ENCODE results near the gene SLC9A8. TPM values are rescaled to one million over a fixed set of nuclear protein-coding genes. Genes with fewer than 3 reads are reported as not detected.
"Not testable (repeated sequence)": the region's sequence is repeated elsewhere in the genome, so short reads cannot be mapped to it uniquely, and the experiment has no call there.

The SLC9A8 gene
- total RNA-seq, 2 donors from 2014 or later, result 10.7 to 16.2 TPM

GRCh38 chr20:49853640-49854039, 41.0 kb downstream of the SLC9A8 start:
- DNase-seq (ENCODE audit: low spot score in 2 of 2), result no peak
- ATAC-seq, result no peak
- H3K27ac Mint-ChIP-seq, result peak overlapping the region in 1 of 2 donors; percentile 29
- H3K36me3 Mint-ChIP-seq, result peaks cover 11 to 13% of the 10 kb centered on the region in 2 donors
- H3K9me3 Mint-ChIP-seq, result no peaks in the 10 kb centered on the region

DNA sequence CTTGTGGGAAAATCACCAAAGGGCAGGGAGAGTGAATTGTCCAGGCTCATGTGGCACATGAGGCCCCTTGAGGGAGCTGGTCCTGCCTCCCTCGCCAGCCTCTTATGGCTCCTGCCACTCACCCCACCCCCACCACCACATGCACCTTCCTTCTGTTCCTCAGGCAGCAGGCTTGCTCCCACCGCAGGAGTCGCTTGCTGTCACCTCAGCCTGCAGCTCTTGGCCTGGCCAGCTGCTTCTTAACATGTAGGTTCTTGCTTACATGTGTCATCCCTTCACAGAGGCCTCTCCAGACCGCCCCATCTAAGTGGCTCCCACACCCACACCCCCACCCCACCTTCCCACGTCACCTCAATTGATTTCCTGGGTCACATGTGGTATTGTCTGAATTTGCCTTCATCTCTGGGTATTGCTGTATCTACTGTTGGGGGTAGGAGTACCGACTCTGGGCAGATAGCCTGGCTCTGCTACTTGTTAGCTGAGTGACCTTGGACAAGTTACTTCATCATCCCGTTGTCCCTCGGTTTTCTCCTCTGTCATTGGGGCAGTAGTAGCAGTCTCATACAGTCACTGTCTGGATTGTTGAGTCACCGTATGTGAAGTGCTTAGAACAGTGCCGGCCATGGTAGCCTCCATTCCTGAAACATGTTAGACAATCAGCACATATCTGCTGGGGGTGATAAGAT, 41.7 kb downstream of the SLC9A8 start:
- H3K9me3 Mint-ChIP-seq, result no peaks in the 10 kb centered on the region
- no peak for DNase-seq (ENCODE audit: low spot score in 2 of 2)
- H3K27ac Mint-ChIP-seq, result peak overlapping the region; percentile 14 to 29
- no peak for ATAC-seq
- H3K36me3 Mint-ChIP-seq, result peaks cover 6% of the 10 kb centered on the region in 2 donors

DNA sequence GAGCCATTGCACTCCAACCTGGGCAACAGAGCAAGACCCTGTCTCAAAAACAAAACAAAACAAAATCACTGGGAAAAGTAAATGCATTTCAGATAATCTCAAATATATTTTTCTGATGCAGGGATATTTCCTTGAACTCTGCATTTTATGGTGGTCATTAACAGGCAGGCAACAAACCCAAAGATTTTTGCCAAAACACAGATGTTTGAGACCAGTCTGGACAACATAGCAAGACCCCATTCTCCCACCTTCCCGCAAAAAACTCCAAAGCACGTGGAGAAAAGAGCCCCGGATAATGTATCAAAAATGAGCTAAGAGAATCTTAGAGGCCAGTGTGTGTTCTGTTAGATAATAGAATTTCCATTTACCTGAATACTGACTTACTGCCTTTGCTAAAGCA, 44.3 kb downstream of the SLC9A8 start:
- no peak for DNase-seq (ENCODE audit: low spot score in 2 of 2)
- no peak overlapping the region for H3K27ac Mint-ChIP-seq
- H3K9me3 Mint-ChIP-seq, result no peaks in the 10 kb centered on the region
- ATAC-seq, result no peak
- peaks cover 0 to 6% of the 10 kb centered on the region in 2 donors for H3K36me3 Mint-ChIP-seq

GRCh38 chr20:49858076-49858585, 45.5 kb downstream of the SLC9A8 start:
- Mint-ChIP-seq H3K36me3 (peaks cover 0 to 6% of the 10 kb centered on the region in 2 donors), H3K9me3 (no peaks in the 10 kb centered on the region), H3K27ac (no peak overlapping the region)
- no peak for ATAC-seq
- DNase-seq (ENCODE audit: low spot score in 2 of 2), result no peak

DNA sequence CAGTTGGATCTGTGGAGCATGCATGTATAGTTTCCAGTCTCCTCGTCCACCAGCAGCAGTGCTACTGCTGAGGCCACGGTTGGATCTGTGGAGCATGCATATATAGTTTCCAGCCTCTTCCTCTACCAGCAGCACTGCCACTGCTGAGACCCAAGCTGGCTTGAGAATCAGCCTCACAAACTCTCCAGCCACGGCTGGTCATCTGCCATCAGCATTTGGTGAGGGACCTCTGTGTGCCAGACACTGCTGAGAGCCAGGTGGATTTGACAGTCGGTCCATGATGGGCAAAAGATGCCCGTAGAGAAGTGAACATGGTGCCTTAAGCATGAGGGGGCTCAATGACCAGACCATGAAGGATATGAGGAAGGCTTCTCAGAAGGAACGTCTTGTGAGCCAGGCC, 46.4 kb downstream of the SLC9A8 start:
- no peak for DNase-seq (ENCODE audit: low spot score in 2 of 2)
- ATAC-seq, result no peak
- Mint-ChIP-seq H3K9me3 (no peaks in the 10 kb centered on the region), H3K36me3 (peaks cover 0 to 6% of the 10 kb centered on the region in 2 donors), H3K27ac (peak overlapping the region in 1 of 2 donors; percentile 54)

DNA sequence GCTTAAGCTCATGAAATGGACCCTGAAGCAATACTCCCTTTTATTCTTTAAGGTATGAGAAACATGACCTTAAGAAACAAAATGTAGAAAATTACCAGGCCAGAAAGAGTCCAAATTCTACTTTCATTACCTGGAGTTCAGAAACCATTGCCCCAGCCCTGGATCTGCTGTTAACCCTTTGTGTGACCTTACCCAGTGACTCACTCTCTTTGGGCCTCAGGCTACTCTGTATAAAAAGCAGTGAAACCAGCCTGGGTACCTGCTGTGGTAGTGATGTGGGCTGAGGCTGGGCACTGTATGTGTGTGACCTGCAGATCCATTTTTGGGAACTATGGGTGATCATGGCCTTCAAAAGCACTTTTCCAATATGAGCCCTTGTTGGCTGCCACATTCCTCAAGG, 47.2 kb downstream of the SLC9A8 start:
- DNase-seq (ENCODE audit: low spot score in 2 of 2) (no peak), ATAC-seq (peak in 1 of 2 donors; percentile 67)
- Mint-ChIP-seq H3K27ac (peak overlapping the region; percentile 54 to 57), H3K36me3 (peaks cover 0 to 6% of the 10 kb centered on the region in 2 donors), H3K9me3 (no peaks in the 10 kb centered on the region)

DNA sequence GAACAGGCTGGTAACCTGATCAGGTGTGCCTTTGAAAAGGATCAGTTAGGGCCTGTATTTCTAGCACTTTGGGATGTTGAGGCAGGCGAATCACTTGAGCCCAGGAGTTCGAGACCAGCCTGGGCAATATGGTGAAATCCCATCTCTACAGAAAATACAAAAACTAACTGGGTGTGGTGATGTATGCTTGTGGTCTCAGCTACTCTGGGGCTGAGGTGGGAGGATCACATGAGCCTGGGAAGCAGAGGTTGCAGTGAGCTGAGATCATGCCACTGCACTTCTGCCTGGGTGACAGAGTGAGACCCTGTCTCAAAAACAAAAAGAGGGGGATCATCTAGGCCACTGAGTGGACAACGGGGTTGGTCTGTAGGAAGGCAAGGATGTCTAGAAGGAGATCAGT, 48.6 kb downstream of the SLC9A8 start:
- not testable (repeated sequence) for ATAC-seq; H3K9me3 Mint-ChIP-seq; H3K36me3 Mint-ChIP-seq; DNase-seq (ENCODE audit: low spot score in 2 of 2)
- H3K27ac Mint-ChIP-seq, result peak overlapping the region in 1 of 2 donors; percentile 13

DNA sequence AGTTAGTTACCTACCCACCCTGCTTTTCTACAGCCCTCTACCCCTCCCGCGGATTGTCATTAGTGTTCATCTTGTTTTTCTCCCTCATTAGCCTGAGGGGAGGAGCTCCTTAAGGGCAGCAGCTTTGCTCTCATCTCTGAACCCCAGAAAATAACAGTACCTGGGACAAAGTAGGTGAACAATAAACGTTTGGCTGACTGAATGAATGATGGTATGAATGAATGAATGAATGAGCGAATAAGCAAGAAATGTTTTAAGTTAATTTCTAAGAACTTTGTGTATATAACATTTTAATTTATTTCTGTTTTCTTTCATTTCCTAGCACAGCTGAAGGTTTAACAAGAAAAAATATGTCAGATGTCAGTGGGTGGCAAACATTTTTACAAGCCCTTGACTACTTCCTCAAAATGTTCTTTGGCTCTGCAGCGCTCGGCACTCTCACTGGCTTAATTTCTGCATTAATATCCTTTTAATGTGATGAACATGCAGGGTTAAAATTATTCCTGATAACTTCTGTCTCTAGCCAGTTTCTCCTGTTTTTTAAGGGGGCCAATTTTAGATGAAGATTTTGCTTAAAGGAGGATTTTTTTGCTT, 50.1 kb downstream of the SLC9A8 start:
- Mint-ChIP-seq H3K9me3 (no peaks in the 10 kb centered on the region), H3K27ac (no peak overlapping the region), H3K36me3 (no peaks in the 10 kb centered on the region)
- DNase-seq (ENCODE audit: low spot score in 2 of 2), result no peak
- no peak for ATAC-seq

GRCh38 chr20:49863666-49864065, 51.0 kb downstream of the SLC9A8 start:
- no peak for DNase-seq (ENCODE audit: low spot score in 2 of 2)
- Mint-ChIP-seq H3K27ac (no peak overlapping the region), H3K36me3 (no peaks in the 10 kb centered on the region), H3K9me3 (no peaks in the 10 kb centered on the region)
- ATAC-seq, result no peak

- DNase-seq (ENCODE audit: low spot score in 2 of 2) (no peak), ATAC-seq (no peak)
- Mint-ChIP-seq H3K27ac (no peak overlapping the region), H3K9me3 (no peaks in the 10 kb centered on the region), H3K36me3 (no peaks in the 10 kb centered on the region)
Measured at GRCh38 chr20:49865559-49865958, 52.9 kb downstream of the SLC9A8 start.

- DNase-seq (ENCODE audit: low spot score in 2 of 2) (no peak), ATAC-seq (no peak)
- no peaks in the 10 kb centered on the region for H3K36me3 Mint-ChIP-seq
Measured at GRCh38 chr20:49866051-49866450, 53.4 kb downstream of the SLC9A8 start.

GRCh38 chr20:49867453-49868215, 55.0 kb downstream of the SLC9A8 start:
- ATAC-seq (peak in 1 of 2 donors; percentile 18), DNase-seq (ENCODE audit: low spot score in 2 of 2) (no peak)
- H3K36me3 Mint-ChIP-seq, result no peaks in the 10 kb centered on the region
- H3K27ac Mint-ChIP-seq, result peak overlapping the region; percentile 12 to 57
- no peaks in the 10 kb centered on the region for H3K9me3 Mint-ChIP-seq

More at GRCh38 chr20:49866051-49866450, 53.4 kb downstream of the SLC9A8 start:
- no peaks in the 10 kb centered on the region for H3K9me3 Mint-ChIP-seq
- H3K27ac Mint-ChIP-seq, result no peak overlapping the region

- no peaks in the 10 kb centered on the region for H3K9me3 Mint-ChIP-seq
- ATAC-seq (no peak), DNase-seq (ENCODE audit: low spot score in 2 of 2) (no peak)
- no peaks in the 10 kb centered on the region for H3K36me3 Mint-ChIP-seq
- peak overlapping the region; percentile 12 to 57 for H3K27ac Mint-ChIP-seq
Measured at GRCh38 chr20:49868538-49868937, 55.9 kb downstream of the SLC9A8 start.

DNA sequence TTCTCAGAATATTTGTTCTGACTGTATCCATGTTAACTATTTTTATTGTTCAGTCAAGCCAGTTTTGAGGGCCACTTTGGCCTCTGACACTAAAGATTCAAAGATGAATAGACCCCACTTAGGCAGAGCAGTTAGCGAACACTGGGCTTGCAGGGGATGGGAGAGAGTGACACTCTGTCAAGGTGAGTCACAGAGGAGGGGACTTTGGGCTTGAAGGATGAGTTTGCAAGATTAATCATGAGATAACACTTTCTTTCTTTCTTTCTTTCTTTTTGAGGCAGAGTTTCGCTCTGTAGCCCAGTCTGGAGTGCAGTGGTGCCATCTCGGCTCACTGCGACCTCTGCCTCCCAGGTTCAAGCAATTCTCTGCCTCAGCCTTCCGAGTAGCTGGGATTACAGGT, 56.3 kb downstream of the SLC9A8 start:
- H3K9me3 Mint-ChIP-seq, result no peaks in the 10 kb centered on the region
- DNase-seq (ENCODE audit: low spot score in 2 of 2) (no peak), ATAC-seq (no peak)
- H3K27ac Mint-ChIP-seq, result peak overlapping the region in 1 of 2 donors; percentile 57
- no peaks in the 10 kb centered on the region for H3K36me3 Mint-ChIP-seq

DNA sequence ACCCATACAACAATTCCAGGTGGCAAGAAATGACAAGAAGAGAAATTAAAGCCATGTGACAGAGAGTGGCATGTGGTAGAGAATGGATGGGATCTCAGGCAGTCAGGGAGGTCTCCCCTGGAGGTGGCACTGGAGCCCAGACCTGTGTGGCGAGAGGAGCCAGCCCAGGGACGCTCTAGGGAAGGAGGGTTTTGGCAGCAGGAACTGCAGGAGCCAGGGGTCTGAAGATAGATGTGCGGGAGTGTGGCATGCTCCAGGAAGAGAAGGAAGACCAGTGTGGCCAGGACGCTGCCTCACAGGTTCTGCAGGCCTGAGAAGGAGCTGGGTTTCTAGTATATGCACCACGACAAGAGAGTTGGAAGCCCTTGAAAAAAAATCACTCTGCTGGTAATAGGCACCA, 57.6 kb downstream of the SLC9A8 start:
- no peak for DNase-seq (ENCODE audit: low spot score in 2 of 2)
- no peak for ATAC-seq
- Mint-ChIP-seq H3K27ac (peak overlapping the region in 1 of 2 donors; percentile 95), H3K9me3 (no peaks in the 10 kb centered on the region), H3K36me3 (peaks cover 0 to 6% of the 10 kb centered on the region in 2 donors)

GRCh38 chr20:49871391-49871948, 58.8 kb downstream of the SLC9A8 start:
- Mint-ChIP-seq H3K36me3 (peaks cover 0 to 6% of the 10 kb centered on the region in 2 donors), H3K9me3 (no peaks in the 10 kb centered on the region), H3K27ac (peak overlapping the region in 1 of 2 donors; percentile 65)
- ATAC-seq (no peak), DNase-seq (ENCODE audit: low spot score in 2 of 2) (no peak)

DNA sequence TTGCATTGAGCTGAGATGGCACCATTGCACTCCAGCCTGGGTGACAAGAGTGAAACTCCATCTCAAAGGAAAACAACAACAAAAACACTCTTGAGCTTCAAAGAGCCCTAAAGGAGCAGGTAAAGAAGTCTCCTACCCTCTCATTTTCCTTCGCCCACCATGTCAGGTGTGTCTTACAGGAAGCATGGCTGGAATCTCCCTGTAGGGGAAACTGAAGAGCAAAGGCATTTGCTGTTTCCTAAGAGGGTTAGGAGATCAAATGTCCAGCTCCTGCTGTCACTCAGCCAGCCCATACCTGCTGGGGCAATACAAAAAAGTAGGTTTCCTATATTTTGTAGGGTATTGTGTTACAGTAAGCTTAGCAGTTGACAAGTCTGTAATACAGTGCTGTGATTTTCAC, 59.4 kb downstream of the SLC9A8 start:
- ATAC-seq (no peak), DNase-seq (ENCODE audit: low spot score in 2 of 2) (no peak)
- H3K36me3 Mint-ChIP-seq, result peaks cover 0 to 6% of the 10 kb centered on the region in 2 donors
- no peak overlapping the region for H3K27ac Mint-ChIP-seq
- H3K9me3 Mint-ChIP-seq, result no peaks in the 10 kb centered on the region
